ENCODE results near the gene PTPRD. TPM values are rescaled to one million over a fixed set of nuclear protein-coding genes. Genes with fewer than 3 reads are reported as not detected.

The PTPRD gene
- total RNA-seq, 1 experiment from 2014 or later: 0.02 TPM

GRCh38 chr9:8754751-8755150, 1858.1 kb downstream of the PTPRD start:
- Histone ChIP-seq H3K79me2 (ENCODE audit: insufficient read depth, low read length) (no peaks in the 10 kb centered on the region), H3K4me3 (replicated peaks in 1 of 2; ENCODE audit: low read depth in 1 of 2, low read length in 2 of 2) (no peak overlapping the region), H2AFZ (ENCODE audit: low read depth, low read length, poor library complexity, severe bottlenecking) (no peak overlapping the region), H3K9me3 (ENCODE audit: control insufficient read depth in 1 of 2, insufficient read depth in 1 of 2, low read depth in 1 of 2, low read length in 2 of 2) (peaks cover 3 to 16% of the 10 kb centered on the region in 2 experiments; a peak in 2 of 4 replicates), H3K9me2 (ENCODE audit: insufficient read depth) (no peaks in the 10 kb centered on the region), H3K27ac (ENCODE audit: low read depth, low read length) (no peak overlapping the region), H3K4me1 (ENCODE audit: control insufficient read depth in 1 of 2, insufficient read depth in 2 of 2, low read length in 2 of 2) (no peaks in the 10 kb centered on the region), H3K36me3 (ENCODE audit: control insufficient read depth in 1 of 2, insufficient read depth in 2 of 2, low read length in 2 of 2) (no peaks in the 10 kb centered on the region), H3K9ac (ENCODE audit: low read length) (no peak overlapping the region), H4K20me1 (ENCODE audit: insufficient read depth) (no peaks in the 10 kb centered on the region), H3K27me3 (ENCODE audit: insufficient read depth, low read length) (no peaks in the 10 kb centered on the region), H3K4me2 (ENCODE audit: low read length) (no peak overlapping the region)
- POLR2A ChIA-PET: no interaction called here
- RAD21 ChIA-PET (ENCODE audit: low non-redundant PET in 1 of 2, low total read pairs in 2 of 2, uncharacterized antibody in 2 of 2, unreplicated experiment in 2 of 2): no interaction called here
- intact Hi-C loops (cut with micrococcal nuclease): no loop called here
- ATAC-seq (no peak), DNase-seq (ENCODE audit: low read depth, low spot score) (no peak)
- no TSS peak for BruUV-seq (replicated peaks)
- TF ChIP-seq EGR1 (IDR thresholded peaks at IDR 0.05; ENCODE audit: low read depth) (no peak), RAD21 (IDR thresholded peaks at IDR 0.05; ENCODE audit: low read depth) (no peak), FOSL1 (IDR thresholded peaks at IDR 0.05; ENCODE audit: low read depth) (no peak), EZH2phosphoT487 (IDR thresholded peaks at IDR 0.05; ENCODE audit: borderline replicate concordance) (no peak), CBX3 (IDR thresholded peaks at IDR 0.05; ENCODE audit: low read depth) (no peak), ATF3 (IDR thresholded peaks at IDR 0.05) (no peak), JUND (IDR thresholded peaks at IDR 0.05) (no peak), SRF (IDR thresholded peaks at IDR 0.05; ENCODE audit: low read depth) (no peak), SIN3A (IDR thresholded peaks at IDR 0.05; ENCODE audit: low read depth) (no peak), EZH2 (IDR thresholded peaks at IDR 0.05) (no peak), YY1 (IDR thresholded peaks at IDR 0.05; ENCODE audit: extremely low read depth, insufficient replicate concordance, low read depth, low read length) (no peak), POLR2AphosphoS5 (IDR thresholded peaks at IDR 0.05; ENCODE audit: low read depth, low read length) (no peak), ZNF274 (IDR thresholded peaks at IDR 0.05; ENCODE audit: low read depth, low read length) (no peak), ZBTB33 (IDR thresholded peaks at IDR 0.05; ENCODE audit: extremely low read depth, insufficient replicate concordance, low read length) (no peak), REST (IDR thresholded peaks at IDR 0.05; ENCODE audit: low read depth) (no peak), SP1 (IDR thresholded peaks at IDR 0.05; ENCODE audit: low read depth) (no peak), CEBPB (IDR thresholded peaks at IDR 0.05; ENCODE audit: low read depth) (no peak), ELF1 (IDR thresholded peaks at IDR 0.05; ENCODE audit: borderline replicate concordance, low read depth) (no peak)
- CTCF ChIA-PET: no interaction called here
